Activated CD4-positive, alpha-beta T cell treated with anti-CD3 and anti-CD28 coated beads, Interleukin-2, Interleukin-6, amounts not matched to agents 100 ng/mL and 50 ng/mL, durations not matched to agents 16 hours and 8 hours (primary cell): ENCODE data around the gene IL22RA2.
"Not testable (repeated sequence)": the region's sequence is repeated elsewhere in the genome, so short reads cannot be mapped to it uniquely, and the experiment has no call there.

ENCODE experiments used
- DNase-seq: peaks from one replicate; pipeline ENCODE4 v3.0.0-alpha.2; 2020

The IL22RA2 gene

GRCh38 chr6:137119196-137120104, 54.0 kb downstream of the IL22RA2 start:
- no peak for DNase-seq

- DNase-seq = no peak
These were observed 55.9 kb downstream of the IL22RA2 start for GRCh38 chr6:137117581-137117980.

GRCh38 chr6:137116807-137117206, 56.6 kb downstream of the IL22RA2 start:
- DNase-seq = no peak

- DNase-seq = no peak
These were observed 57.8 kb downstream of the IL22RA2 start for GRCh38 chr6:137115658-137116057.

GRCh38 chr6:137112067-137112355, 61.4 kb downstream of the IL22RA2 start:
- DNase-seq = no peak

- DNase-seq = no peak
These were observed 62.0 kb downstream of the IL22RA2 start for GRCh38 chr6:137111296-137112066.

GRCh38 chr6:137107767-137108105, 65.7 kb downstream of the IL22RA2 start:
- DNase-seq = no peak

- not testable (repeated sequence) for DNase-seq
These were observed 66.2 kb downstream of the IL22RA2 start for GRCh38 chr6:137107047-137107766.

- DNase-seq = no peak
These were observed 67.3 kb downstream of the IL22RA2 start for GRCh38 chr6:137106183-137106582.

- no peak for DNase-seq
These were observed 68.1 kb downstream of the IL22RA2 start for GRCh38 chr6:137105375-137105774.

- no peak for DNase-seq
These were observed 68.5 kb downstream of the IL22RA2 start for GRCh38 chr6:137104926-137105325.

- peak; percentile 44 for DNase-seq
These were observed 70.5 kb downstream of the IL22RA2 start for GRCh38 chr6:137102851-137103492.

- no peak for DNase-seq
These were observed 71.2 kb downstream of the IL22RA2 start for GRCh38 chr6:137102050-137102848.

GRCh38 chr6:137099689-137100403, 73.6 kb downstream of the IL22RA2 start:
- DNase-seq = no peak

- no peak for DNase-seq
These were observed 75.9 kb downstream of the IL22RA2 start for GRCh38 chr6:137097526-137097925.

GRCh38 chr6:137097057-137097456, 76.4 kb downstream of the IL22RA2 start:
- DNase-seq = no peak

- no peak for DNase-seq
These were observed 77.7 kb downstream of the IL22RA2 start for GRCh38 chr6:137095651-137096238.

GRCh38 chr6:137095093-137095492, 78.4 kb downstream of the IL22RA2 start:
- no peak for DNase-seq

- peak; percentile 70 for DNase-seq
These were observed 78.9 kb downstream of the IL22RA2 start for GRCh38 chr6:137094411-137095008.
